GM12801 (cell line): ENCODE measurements around the gene SHC1.

ENCODE experiments used
- CTCF ChIP-seq: IDR thresholded peaks from one replicate; pipeline ENCODE4 v1.5.1; 2011; ENCODE audit warnings: control low read depth; ENCODE audit not compliant: insufficient read length; ENCODE audit errors: extremely low read depth

The SHC1 gene

GRCh38 chr1:154975409-154976059 is 5.0 kb upstream of the SHC1 start:
- no peak for TF ChIP-seq CTCF

GRCh38 chr1:154974808-154975408 is 4.4 kb upstream of the SHC1 start:
- no peak for TF ChIP-seq CTCF

- no peak for TF ChIP-seq CTCF
Observed at GRCh38 chr1:154974102-154974807, 3.7 kb upstream of the SHC1 start, which contains the start of gene CKS1B. TSS of gene CKS1B (plus strand) at chr1:154974681. CDS start at chr1:154974746, 65 bp downstream.

GRCh38 chr1:154973344-154974101 is 3.0 kb upstream of the SHC1 start:
- no peak for TF ChIP-seq CTCF

GRCh38 chr1:154972517-154973343 is 2.2 kb upstream of the SHC1 start:
- TF ChIP-seq CTCF, result no peak

GRCh38 chr1:154972213-154972516 is 1.6 kb upstream of the SHC1 start:
- no peak for TF ChIP-seq CTCF
